ENCODE results near the gene ALOX15B.
"Not testable (repeated sequence)": the region's sequence is repeated elsewhere in the genome, so short reads cannot be mapped to it uniquely, and the experiment has no call there.

The ALOX15B gene

DNA sequence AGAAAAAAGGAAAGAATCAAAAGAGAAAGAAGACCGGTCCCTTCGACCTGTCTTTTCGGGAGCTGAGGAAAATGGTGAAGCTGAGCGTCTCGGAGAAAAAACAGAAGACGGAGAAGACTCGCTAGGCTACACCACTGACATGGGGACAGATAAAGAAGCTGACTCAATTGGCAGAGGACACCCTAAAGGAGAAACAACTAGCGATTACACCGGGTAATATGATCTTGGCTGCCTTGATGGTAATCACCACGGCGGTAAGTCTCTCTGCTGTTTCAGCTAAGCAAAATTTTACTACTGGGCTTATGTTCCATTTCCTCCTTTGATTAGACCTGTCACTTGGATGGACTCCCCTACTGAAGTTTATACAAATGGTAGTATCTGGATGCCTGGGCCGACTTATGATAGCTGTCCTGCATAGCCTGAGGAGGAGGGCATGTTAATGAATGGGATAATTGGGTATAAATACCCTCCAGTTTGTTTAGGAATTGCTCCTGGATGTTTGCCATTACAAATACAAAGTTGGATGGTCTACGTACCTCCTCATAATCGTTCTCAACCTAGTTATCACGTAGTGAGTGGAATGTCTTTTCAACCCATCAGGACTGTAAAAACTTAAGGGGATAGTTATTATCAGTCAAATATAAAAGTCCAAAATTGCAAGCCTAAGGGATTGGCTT is 24.1 kb downstream of the ALOX15B start:
- no peak for DNase-seq

DNA sequence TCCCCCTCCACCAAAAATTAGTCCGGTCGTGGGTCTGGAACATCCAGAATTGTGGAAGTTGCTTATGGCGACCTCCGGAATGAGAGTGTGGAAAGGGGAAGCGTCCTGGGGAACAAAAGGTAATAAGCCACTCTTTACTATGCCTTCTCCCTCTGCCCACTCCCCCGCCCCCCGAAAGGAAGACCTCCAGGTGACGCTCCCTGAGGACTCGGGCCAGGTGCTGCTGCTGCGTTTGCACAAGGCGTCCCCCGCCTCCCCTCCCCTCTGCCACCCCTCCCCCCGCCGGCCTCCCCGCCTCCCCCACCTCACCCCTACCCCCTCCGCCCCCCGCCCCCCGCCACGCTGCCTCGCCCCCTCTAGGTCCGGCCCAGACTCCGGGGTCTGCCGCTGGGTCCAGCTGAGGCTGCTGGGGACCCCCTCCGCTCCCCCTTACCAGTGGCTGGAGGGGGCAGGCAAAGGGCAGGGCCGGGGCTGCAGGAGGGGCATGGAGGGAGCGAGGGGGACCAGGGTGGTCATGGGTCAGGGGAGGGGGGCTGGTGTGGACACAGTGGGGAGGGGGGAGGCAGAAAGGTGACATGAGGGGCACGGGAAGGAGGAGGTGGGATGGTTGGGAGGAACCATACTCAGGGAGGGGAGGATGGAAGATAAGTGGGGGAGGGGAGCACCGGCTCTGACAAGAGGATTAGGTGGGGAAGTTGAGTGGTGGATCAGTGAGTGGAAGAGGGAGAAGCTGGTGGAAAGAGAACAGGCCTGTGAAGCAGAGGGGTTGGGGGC is 25.1 kb downstream of the ALOX15B start:
- DNase-seq = no peak

DNA sequence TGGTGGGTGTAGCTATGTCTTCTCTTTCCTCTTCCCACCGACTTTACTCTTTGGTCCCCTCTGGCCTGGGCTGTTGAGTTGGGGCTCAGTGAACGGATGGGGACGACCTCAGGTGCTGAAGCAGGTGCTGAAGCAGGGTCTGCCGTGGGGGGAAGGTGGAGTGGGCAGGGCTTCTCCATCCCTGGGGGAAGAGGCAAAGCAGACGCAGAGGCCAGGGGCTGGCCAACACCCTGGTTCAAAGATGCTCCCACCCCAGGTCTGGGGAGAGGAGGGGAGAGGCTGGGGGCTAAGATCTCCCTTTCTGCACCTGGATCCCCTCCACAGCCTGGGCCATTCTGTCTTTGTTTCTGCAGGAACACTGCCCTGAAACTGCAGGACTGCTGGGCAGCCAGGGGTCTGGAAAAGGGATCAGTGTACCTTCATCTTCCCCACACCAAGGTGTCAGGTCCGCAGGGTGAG is 25.7 kb downstream of the ALOX15B start:
- no peak for DNase-seq

DNA sequence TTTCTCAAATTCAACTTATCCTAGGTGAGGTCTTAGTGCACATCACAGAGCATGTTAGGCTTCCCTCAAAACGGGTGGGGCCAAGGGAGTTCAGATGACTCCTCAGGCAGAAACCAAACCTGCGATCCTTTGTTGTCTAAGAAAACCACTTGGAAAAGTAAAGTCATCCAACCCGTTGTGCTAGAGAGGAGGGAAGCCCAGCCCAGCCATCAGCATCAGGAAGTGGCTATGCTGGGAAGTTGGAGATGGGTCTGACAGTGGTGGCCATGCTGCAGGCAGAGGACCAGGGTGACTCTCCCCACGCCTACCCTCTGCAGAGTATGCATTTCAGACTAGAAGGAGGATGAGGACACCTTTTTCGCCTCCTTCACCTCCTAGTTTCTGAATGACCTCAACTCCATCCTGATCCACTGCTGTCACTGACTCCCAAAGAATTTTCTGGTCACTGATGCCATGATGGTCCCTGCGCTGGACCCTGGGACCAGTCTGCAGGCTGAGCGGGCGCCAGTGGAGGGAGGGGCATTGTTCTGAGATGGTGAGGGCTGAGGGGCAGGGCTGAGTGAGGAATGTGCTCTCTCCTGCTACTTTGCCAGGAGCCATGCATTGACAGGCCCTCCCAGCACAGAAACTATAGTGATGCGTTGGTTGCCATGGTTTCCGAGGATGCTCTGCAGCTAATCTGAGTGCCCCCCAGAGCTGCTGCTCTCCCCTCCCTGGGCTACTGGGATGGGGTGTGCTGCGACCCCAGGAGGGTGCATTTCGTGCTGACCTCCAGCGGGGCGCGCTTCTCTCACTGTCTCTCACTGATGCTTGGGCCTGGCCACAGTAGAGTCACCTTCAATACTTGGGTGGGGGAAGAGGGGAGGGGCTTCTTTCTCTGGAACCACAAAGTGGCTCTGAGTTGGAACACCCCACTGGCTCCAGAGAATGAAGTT is 28.2 kb downstream of the ALOX15B start:
- DNase-seq = no peak

DNA sequence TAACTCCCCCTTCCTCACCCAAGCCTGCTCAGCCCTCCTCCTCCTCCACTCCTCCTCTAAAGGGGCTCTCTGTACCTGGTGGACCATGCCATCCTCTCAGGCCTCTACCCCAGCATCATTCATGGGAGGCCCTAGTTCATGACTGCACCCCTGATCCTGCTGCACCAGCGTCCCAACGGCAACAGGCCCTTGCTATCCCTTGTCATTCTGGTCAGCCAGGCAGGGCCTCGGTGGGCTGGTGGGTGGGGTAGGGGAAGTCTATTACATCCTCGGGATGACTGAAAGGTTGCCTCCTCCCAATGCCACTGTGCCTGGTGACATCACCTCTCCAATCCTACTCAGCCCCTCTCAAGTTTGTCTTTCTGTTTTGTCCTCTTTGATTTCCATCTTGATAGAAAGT is 28.9 kb downstream of the ALOX15B start:
- no peak for DNase-seq

DNA sequence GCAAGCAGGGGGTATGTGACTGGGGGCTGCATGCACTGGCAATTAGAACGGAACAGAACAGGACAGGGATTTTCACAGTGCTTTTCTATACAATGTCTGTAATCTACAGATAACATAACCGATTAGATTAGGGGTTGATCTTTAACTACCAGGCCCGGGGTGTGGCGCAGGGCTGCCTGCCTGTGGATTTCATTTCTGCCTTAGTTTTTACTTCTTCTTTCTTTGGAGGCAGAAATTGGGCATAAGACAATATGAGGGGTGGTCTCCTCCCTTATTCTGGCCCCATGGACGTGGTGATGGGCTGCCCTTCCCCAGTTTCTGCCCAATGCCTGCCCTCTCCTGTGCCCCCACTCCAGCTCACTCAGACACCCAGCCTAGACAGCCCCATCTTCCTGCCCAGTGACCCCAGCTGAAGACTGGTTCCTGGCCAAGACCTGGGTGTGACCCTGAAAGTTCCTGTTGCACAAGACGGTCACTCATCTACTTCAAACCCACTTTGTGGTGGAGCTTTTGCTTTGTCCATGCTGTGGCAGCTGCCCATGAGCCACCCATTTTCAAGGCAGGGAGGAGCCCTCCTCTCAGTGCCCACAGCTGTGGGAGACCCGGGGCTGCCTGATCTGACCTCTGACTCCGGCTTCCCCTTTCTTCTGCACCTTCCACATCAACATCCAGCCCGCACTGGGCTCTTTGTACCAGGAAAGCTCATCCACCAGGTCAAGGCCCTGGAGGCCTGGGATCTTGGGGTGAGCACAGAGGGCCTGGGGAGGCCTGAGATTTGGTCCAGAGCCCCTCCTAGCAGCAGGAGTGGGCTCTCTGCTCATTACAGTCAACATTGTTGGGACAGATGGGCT is 30.1 kb downstream of the ALOX15B start:
- no peak for DNase-seq

DNA sequence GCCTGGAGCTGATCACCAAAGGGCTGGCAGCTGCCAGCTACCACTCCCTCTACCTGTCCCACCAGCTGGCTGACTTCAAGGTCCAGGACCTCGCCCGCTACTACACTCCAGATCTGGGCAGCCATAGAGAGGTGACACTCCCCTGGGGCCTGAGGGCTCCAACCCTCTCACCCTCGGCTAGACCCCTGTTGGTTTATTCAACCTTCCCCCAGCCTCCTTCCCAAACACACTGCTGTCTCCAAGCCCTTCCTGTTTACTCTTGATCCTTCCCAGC is 30.7 kb downstream of the ALOX15B start:
- no peak for DNase-seq

DNA sequence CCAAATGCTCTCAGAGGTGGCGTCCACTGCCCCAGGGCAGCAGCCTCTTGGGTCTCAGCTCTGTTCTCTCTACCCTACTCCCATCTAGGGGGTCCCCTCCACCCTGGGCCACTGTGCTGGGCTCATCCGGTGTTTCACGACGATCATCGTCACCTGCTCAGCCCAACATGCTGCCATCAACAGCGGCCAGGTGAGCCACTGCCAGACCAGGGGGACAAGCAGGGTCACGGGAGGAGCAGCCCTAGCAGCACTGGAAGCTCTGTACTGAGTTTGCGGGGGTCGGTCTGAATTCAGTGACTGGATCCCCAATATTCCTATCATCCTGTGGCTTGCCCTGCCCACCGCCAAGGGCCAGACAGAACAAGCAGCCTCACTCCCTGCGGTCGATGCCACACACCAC is 32.6 kb downstream of the ALOX15B start:
- DNase-seq = no peak

DNA sequence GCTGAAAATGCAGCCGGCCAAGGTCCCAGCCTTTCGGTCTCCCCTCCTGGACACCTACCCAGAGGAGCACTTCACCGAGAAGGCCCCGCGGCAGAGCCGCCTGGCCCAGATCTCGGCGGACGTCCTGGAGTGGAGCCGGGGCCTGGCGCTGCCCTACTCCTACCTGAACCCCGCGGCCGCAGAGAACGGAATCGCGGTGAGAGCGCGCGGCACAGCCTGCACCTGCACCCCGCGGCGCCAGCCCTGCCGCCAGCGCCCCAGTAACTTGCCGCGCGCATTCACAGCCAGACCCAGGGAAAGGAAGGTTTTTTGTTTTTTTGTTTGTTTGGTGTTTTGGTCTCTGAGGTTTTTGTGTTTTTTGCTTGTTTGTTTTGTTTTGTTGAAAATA is 33.5 kb downstream of the ALOX15B start:
- DNase-seq = no peak

DNA sequence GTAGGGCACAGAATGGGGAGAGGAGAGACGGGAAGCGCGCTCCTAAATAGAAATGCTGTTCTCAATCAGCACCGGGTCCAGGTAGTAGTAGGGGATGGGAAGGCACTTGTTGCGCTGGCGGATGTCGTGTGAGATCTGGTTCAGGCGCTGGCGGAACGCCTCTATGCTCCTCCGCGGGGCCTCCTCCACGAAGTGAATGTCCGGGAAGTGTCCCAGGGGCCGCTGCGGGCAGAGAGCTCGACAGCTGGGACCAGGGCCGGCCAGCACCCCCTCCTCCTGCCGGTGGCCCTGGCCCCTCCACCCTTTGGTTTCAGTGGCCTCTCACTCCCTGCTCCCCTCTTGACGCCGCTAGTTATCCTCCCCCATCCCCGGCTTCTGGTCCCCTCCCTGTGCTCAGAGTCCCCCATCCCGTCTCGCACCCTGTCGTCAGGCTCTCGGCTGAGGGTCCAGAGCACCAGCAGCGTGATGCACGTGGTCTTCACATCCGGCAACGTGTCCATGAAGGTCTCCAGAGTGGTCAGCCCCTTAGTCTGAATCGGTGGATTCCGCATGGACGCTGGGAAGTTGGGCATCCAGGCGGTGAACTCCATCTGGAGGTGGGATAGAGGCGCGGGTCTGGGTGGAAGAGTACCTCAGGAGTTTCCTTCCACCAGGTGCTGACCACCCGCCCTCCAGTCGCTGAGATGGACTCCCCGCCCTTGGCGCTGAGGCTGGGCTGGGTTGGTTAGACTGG is 34.0 kb downstream of the ALOX15B start:
- DNase-seq = no peak

DNA sequence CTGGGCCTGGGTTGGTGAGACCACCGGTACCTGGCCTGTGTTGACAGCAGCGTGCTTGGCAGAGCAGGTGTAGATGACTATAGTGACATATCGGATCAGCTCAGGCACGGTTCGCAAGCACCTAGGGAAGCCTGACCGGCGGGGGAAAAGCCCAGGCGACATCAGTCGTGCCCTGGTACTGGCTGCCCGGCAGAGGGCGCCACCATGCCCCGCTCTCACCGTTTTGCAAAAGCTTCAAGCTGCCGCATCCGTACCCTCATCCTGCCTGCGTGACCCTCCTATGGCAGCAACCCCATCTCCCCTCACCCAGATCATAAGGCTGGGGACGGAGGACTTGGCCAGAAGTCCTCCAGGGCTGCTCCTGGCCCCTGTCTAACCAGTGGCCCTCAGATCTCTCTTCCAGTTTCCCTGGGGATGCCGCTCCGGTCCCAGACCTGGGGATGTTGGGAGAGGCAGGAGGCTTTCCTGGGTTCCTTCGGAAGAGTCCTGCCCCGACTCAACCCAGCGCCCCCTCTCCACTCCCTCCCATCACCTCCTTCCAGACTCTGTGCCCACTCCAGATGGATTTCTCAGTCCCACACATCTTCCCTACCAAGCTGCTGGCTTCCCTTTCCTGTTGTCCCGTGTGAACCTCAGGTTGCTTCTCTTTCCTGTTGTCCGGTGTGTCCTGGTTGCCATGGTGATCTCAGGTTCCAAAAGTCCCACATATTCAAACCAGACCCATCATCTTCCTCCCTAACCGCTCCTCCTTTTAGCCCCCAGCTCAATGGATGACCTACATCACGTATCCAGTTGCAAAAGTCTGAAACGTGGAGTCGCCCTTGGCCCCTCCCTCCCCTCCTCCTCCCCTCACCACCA is 35.0 kb downstream of the ALOX15B start:
- DNase-seq = no peak

DNA sequence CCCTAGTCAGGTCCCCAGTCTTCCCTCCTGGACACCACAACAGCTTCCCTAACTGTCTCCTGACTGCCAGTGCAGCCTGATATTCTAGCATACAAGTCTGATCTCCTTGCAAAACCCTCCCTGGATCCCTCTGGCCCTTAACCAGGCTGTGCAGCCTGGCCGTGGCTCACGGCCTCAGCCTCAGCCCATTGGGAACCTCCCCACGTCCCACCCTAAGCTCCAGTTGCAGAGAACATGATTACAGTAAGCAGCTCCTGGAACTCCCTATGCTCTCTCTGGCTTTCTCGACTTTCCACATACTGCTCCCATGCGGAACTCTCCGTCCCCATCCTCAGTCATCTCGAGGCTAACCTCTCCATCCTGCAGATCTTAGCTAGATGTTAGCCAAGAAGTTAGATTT is 35.7 kb downstream of the ALOX15B start:
- no peak for DNase-seq

DNA sequence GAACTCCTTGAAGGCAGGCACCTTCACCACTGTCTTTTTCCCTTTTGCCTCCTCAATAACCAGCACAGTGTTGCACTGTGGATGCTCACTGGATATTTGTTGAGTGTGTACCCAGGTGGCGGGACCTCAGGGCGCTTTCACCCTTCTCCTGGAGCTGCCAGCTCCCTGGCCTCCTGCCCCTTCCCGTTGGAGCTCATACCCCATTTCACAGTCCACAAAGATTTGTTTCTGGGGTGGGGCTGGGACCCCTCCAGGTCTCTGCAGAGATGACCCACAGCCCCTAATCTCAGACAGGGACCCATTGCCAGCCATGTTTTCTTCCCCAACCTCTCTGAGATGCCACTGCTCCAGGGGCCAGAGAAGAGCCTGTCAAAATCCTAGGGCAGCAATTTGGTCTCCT is 36.2 kb downstream of the ALOX15B start:
- DNase-seq = no peak

DNA sequence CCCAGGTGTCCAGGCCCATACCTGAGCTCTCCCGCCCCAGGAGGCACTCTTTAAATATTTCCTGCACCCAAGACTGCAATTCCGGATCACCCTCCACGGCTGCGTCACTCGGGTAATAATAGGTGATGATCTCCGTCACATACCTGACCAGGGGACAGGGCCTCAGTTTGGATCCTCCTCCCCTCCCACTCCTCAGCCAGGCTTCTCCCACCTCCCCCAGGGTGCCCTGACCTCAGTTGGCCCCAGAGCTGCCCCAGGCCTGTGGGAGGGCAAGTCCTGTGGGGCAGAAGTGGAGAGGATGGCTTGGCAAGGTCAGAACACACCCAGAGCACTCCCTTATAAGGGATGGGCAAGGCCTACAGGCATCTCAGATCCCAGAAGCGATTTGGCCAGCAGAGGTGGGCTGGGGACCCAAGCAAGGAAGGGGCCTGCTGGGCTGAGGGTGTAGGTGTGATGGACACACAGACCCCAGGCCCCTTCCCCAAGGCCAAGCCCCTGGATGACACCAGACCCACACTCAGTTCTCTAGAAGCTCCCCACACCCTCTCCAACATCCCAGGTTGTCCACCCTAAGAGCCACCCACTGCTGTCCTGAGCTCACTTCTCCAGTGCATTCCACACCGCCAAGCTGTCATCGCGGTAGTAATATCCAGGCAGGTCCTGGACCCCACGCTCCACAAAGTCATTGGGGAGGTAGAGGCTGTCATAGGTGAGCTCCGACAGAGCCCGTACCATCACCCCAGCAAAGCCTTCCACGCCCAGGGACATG is 36.9 kb downstream of the ALOX15B start:
- no peak for DNase-seq

DNA sequence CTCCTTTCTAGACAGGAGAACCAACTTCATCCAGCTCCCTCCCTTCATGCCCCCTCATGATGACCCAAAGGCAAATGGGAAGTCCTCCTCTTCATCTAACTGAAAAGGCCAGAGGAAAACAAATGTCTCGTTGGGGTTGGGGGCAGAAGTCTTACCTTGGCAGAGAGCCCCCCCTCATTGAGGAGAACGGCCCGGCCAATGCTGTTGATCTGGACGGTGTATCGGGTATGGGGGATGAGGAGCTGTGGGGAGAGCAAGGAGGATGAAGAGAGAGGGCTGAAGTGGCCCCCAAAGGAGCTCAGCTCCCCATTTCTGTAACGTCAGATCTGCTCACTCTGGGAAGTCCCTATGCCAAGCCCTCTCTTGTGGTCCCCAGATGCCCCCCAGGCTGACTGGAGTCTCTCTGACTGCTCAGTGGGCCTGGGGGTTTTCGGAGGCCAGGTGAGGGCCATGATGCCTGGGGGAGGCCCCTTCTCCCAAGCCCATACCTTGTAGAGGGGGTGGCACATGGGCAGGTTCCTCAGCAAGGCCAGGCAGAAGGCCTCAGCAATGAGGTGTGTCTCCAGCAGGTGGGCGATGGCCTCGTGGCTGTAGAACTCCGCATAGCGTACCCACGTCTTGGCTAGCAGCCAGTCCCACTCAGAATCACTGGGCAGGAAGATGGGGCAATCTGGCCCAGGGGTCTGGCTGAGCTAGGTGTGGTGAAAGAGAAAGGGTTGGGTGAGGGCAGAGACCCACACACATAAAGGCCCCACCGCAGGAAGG is 37.8 kb downstream of the ALOX15B start:
- no peak for DNase-seq

DNA sequence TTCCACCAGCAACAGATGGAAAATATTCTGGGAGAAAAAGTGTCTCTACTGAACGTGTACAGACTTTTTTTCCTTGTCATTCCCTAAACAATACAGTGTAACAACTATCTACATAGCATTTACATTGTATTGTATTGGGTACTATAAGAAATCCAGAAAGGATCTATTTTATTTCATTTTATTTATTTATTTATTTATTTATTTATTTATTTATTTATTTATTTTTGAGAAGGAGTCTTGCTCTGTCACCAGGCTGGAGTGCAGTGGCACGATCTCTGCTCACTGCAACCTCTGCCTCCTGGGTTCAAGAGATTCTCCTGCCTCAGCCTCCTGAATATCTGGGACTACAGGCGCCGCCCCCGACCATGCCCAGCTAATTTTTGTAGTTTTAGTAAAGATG is 39.1 kb downstream of the ALOX15B start:
- not testable (repeated sequence) for DNase-seq

DNA sequence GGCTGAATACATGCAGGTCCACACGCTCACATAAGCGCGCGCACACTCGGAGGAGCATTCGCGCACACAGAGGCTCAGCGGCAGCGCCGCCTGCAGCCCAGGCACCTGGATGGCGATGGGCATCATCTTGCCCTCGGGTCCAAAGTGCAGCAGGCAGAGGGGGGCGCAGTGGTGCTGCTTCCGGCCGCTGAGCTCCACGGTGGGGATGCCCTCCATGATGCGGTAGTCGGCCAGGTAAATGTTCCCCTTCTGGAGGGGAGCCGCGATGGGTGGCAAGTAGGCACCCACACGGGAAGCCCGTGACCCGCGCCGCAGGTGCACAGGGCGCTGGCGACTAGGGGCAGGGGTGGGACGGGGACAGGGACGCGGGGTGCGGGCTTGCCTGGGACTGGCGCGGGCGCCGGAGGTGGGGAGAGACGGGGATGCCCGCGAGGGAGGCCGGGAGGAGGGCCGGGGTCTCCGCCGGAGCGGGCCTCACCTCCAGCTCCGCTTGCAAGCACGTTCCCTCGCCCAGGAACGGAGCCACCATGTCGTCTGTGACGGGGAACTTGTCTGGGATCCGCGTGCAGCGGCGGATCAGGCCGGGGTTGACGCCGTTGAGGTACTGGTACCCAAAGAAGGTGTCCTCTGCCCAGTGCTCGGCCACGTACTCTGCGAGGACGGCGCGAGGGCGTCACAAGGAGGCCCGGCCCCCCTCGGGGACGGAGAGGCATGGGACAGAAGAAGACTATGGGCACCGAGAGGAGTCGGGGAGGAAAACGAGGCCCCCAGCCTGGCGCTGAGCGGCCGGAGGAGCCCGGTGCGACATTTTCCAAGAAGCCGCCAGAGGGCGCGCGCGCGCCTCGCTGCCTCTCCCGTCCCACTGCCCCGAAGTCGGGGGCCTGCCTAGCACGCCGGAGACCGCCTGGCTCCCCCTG is 40.7 kb downstream of the ALOX15B start:
- DNase-seq = peak in 1 of 2 experiments; percentile 40

DNA sequence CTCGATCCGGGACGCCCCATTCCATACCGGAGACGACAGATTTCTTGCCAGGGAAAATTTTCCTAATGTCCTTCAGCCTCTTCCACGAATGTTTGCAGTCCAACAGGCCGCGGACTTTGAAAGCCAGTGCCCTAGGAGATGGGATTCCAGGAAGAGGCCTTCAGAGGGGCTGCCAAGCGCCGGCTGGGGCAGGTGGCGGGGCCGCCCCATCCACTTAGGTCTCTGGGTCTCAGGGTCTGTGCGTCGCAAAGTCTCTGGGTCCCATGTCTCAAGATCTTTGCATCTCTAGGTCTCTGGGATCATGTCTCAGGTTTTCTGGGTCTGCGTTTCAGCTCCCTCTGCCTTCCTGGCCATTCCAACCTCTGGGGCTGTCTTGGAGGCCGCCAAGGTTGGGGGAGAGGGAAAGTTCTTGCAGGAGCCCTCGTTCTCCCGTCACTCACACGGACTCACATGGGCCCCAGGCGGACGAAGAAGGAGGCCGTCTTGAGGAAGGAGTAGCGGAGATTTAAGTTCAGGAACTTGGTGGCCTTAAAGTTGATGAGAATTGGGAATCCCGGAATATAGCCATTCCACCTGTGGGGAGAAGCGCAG is 41.4 kb downstream of the ALOX15B start:
- DNase-seq = no peak
